HG02870 (cell line): ENCODE data around the gene WASHC1.
A peak's percentile ranks its signal among the peaks of the same experiment; 100 is the strongest.
"Not testable (repeated sequence)": the region's sequence is repeated elsewhere in the genome, so short reads cannot be mapped to it uniquely, and the experiment has no call there.

Experiments used
- ATAC-seq: cut with Tn5 transposase; IDR thresholded peaks from one replicate; pipeline ENCODE4 v1.9.1; 2021; ENCODE audit warnings: mild to moderate bottlenecking, moderate library complexity; ENCODE audit not compliant: unreplicated experiment

Gene WASHC1

GRCh38 chr9:29356-29755 is at the start of gene WASHC1:
Gene WASHC1 (minus strand): TSS chr9:29456. CDS start chr9:24999, 4,457 bp downstream.
- ATAC-seq: not testable (repeated sequence)

DNA sequence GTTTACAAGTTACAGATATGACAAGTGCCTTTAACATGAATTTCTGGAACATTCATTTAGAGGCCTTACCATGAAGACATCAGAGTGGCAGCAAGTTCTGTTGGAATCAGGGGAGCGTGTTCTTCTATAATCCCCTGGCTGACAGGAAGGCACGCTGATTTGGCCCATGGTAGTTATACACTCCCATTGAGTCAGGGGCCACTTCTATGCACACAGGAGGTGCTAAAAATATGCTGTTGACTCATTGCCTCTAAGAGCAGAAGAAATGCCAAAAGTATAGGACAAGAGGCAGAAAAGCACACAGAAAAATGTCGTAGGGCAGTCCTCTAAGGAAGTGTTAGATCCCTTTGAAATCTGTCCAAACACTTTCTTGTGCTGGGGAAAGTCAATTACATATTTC is 49.1 kb upstream of the WASHC1 start:
- not testable (repeated sequence) for ATAC-seq

DNA sequence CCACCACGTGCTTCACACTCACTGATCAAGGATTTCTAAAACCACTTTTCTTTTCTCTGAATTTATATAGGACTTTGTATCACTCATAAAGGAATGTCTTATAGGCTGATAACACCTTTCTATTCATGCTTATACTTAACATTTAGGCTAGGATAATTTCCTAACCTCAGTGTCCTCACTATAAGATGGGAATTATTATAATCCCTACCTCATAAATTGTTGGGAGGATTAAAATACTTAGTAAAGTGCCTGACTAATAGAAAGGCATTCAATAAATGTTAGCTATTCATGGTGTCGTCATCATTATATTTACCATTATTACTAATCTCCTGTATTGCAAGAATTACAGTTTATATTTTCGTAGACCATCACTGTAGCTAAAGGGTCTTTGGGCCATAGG is 47.1 kb upstream of the WASHC1 start:
- not testable (repeated sequence) for ATAC-seq

- ATAC-seq: not testable (repeated sequence)
Measured at GRCh38 chr9:73900-74525, 44.8 kb upstream of the WASHC1 start.

- ATAC-seq: not testable (repeated sequence)
Measured at GRCh38 chr9:73076-73899, 44.0 kb upstream of the WASHC1 start.

- peak; percentile 59 for ATAC-seq
Measured at GRCh38 chr9:63031-63629, 33.9 kb upstream of the WASHC1 start.

- peak; percentile 47 for ATAC-seq
Measured at GRCh38 chr9:52678-53077, 23.4 kb upstream of the WASHC1 start.

- not testable (repeated sequence) for ATAC-seq
Measured at GRCh38 chr9:48190-48842, 19.1 kb upstream of the WASHC1 start.

DNA sequence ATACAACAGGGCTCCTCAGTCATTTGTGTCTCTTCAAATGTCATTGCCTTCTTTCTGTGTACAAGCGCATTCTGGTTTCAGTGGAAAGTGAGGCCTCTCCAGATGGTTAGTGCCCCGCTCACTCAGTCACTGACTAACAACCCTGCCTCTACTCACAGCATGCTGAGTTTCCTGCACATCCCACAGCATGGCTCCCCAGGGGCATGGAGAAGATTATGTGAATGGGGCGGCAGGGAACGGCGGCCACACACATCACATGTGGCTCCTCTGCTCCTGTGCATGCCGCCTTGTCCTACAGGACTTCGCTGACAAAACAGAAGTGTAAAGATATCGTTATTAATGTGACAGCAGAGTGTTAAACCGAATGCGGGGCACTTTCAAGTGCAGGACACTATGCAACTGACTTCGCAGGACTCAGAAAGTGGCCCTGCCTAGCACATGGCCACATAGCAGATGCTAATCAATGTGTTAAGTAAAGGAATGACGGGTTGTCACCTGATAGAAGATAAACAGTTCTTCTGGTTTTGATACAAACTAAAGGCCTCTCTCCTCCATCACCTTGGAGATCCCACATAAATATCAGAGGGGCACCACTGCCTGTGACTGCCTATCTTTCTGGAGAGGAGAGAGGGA is 17.5 kb upstream of the WASHC1 start:
- not testable (repeated sequence) for ATAC-seq

GRCh38 chr9:46164-46563 is 16.9 kb upstream of the WASHC1 start:
- not testable (repeated sequence) for ATAC-seq

- not testable (repeated sequence) for ATAC-seq
Measured at GRCh38 chr9:45180-45878, 16.1 kb upstream of the WASHC1 start.

GRCh38 chr9:44416-44815 is 15.2 kb upstream of the WASHC1 start:
- ATAC-seq: not testable (repeated sequence)

- not testable (repeated sequence) for ATAC-seq
Measured at GRCh38 chr9:43636-44035, 14.4 kb upstream of the WASHC1 start.

- ATAC-seq: not testable (repeated sequence)
Measured at GRCh38 chr9:43116-43515, 13.9 kb upstream of the WASHC1 start.

DNA sequence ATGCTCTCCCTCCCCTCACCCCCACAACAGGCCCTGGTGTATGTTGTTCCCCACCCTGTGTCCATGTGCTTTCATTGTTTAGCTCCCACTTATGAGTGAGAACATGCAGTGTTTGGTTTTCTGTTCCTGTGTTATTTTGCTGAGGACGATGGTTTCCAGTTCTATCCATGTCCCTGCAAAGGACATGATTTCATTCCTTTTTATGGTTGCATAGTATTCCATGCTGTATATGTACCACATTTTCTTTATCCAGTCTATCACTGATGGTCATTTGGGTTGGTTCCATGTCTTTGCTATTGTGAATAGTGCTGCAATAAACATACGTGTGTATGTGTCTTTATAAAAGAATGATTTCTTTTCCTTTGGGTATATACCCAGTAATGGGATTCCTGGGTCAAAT is 12.6 kb upstream of the WASHC1 start:
- ATAC-seq: not testable (repeated sequence)

DNA sequence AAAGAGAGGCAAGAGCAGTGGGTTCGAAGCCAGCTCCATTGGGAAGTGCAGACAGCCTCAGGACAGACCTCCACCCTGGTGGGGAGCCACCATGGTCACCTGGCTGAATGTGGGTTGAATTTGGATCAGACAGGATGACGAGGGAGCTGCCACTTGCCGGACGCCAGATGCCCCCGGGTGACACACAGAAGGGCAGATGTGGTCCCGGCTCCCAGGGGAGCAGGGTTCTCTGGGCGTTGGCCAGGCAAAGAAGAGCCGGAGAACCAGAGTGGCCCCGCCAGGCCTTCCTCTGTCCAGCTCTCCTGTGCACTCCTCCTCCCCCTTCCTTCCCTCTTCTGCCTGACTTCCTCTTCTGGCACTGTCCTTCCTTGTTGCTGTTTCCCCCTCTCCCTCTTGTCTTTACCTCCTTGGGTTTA is 12.0 kb upstream of the WASHC1 start:
- not testable (repeated sequence) for ATAC-seq

- not testable (repeated sequence) for ATAC-seq
Measured at GRCh38 chr9:32308-32707, 3.1 kb upstream of the WASHC1 start.

DNA sequence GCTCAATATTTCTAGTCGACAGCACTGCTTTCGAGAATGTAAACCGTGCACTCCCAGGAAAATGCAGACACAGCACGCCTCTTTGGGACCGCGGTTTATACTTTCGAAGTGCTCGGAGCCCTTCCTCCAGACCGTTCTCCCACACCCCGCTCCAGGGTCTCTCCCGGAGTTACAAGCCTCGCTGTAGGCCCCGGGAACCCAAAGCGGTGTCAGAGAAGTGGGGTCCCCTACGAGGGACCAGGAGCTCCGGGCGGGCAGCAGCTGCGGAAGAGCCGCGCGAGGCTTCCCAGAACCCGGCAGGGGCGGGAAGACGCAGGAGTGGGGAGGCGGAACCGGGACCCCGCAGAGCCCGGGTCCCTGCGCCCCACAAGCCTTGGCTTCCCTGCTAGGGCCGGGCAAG is 481 bp downstream of the WASHC1 start:
- not testable (repeated sequence) for ATAC-seq

DNA sequence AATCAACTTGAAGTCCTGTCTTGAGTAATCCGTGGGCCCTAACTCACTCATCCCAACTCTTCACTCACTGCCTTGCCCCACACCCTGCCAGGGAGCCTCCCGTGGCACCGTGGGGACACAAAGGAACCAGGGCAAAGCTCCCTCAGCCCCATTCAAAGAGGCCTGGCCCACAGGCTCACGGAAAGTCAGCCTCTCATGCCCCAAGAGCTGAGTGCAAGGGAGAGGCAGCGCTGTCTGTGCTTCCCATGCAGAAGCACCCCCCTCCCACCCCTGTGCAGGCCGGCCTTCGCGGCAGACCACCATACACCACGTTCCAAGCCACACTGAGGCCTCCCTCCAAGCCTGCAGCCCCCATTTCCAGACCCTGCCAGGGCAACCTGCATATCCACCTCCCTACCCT is 7.6 kb downstream of the WASHC1 start:
- not testable (repeated sequence) for ATAC-seq

GRCh38 chr9:16875-17274 is 12.4 kb downstream of the WASHC1 start:
- not testable (repeated sequence) for ATAC-seq
